GM13977 (cell line): ENCODE measurements around the gene BPIFA1.

ENCODE experiments used
- DNase-seq: peaks from one replicate; pipeline ENCODE4 v3.0.0; 2012; ENCODE audit warnings: low spot score
- in situ Hi-C: fragments of 300-500 bp; cut with MboI; formaldehyde crosslinking; loops from one replicate; pipeline ENCODE4 v1.12.0; 2022; ENCODE audit warnings: low sequenced_read_pairs, low pct_unique_long_range_greater_than_20kb, mixed read lengths, inconsistent platforms; ENCODE audit not compliant: unreplicated experiment
- TF ChIP-seq, protein P1 (sequence below): IDR thresholded peaks from 2 replicates; pipeline ENCODE4 v1.5.1; 2012; ENCODE audit warnings: mild to moderate bottlenecking, control low read depth; ENCODE audit not compliant: insufficient read depth; ENCODE audit errors: extremely low read depth, missing control alignments

The BPIFA1 gene

DNA sequence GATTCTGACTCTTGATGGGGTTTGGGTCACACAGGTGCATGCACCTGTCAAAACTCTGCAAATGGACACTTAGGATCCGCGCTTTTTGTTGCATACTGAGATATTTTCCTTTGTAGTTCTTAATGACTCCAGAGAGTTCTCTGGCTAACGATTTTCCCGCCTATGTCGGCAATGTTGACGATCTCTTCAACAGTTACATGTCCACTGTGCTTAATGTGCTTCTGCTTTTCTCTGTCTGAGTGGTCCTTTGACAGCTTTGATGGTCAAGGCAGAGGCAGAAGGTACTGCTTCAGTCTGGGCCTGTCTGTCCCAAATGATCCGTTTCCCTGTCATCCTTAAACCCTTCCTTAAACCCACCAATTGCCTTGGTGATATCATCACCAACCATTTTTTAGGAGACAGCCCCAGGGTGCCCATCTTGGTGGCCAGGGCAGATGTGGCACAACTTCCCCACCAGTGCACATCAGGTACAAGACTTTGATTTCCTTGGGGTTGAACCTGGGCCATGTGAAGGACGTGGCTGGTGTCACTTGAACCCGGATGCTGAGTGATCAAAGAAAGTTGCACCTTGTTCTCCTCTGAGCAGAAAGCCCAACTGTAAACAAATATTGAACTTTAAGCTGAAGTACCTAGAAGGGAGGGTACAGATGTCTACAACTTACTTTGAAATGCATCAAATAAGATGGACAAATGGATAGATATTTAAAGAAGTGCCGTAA is 36.5 kb downstream of the BPIFA1 start:
- DNase-seq, result no peak
- in situ Hi-C loops, result no loop called here
- TF ChIP-seq, protein P1, sequence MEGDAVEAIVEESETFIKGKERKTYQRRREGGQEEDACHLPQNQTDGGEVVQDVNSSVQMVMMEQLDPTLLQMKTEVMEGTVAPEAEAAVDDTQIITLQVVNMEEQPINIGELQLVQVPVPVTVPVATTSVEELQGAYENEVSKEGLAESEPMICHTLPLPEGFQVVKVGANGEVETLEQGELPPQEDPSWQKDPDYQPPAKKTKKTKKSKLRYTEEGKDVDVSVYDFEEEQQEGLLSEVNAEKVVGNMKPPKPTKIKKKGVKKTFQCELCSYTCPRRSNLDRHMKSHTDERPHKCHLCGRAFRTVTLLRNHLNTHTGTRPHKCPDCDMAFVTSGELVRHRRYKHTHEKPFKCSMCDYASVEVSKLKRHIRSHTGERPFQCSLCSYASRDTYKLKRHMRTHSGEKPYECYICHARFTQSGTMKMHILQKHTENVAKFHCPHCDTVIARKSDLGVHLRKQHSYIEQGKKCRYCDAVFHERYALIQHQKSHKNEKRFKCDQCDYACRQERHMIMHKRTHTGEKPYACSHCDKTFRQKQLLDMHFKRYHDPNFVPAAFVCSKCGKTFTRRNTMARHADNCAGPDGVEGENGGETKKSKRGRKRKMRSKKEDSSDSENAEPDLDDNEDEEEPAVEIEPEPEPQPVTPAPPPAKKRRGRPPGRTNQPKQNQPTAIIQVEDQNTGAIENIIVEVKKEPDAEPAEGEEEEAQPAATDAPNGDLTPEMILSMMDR, result no peak

DNA sequence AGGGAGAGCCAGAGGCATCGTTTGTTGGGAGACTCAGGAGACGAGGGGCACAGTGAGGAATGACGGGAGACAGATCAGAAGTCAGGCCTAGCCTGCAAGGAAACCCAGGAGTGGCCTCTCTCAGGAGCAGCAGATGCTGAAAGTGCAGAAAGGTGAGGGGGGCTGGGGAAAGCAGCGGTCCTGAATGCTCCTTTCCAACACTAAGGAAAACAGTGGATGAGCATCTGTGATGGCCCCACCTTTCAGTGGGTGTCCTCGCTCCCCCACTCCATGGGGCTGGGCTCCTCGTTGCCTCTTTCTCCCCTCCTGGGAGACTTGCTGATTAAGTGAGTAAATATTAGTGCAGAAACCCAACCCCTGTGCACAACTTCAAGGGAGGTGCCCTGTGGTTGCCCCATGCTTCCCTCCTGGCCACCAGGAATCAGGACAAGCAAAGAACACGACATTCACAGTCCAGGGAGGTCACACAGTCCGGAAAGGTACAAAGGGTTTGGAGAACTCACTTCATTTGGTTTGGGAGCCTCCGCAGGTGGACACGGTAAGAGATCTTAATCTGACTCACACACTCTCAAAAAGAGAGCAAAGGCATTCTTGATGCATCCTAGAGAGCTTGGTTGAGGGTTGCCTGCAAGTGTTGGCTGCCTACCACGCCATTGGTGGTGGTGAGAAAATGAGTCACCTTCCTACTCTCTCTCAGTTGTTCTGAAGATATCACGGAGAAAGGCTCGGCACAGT is 37.5 kb downstream of the BPIFA1 start:
- in situ Hi-C loops, result no loop called here
- peak; percentile 8 for DNase-seq
- TF ChIP-seq, protein P1, result no peak

DNA sequence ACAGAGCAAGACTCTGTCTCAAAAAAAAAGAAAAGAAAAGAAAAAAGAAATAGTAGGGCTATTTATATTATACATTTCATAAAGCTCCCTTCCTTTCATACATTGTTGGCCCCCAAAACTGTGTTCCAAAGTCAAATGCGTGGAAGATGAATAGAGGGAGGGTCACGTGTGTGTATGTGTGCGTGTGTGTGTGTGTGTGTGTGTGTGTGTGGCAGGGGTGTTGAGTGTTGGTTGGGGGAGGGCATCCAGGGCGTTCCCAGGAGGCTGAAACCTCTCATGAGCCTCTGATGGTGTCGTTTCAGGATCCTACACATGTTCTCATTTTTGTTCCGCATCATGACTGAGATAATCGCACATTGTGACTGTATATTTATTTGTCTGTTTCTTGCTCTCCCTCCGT is 39.4 kb downstream of the BPIFA1 start:
- in situ Hi-C loops, result no loop called here
- TF ChIP-seq, protein P1, result no peak
- no peak for DNase-seq

DNA sequence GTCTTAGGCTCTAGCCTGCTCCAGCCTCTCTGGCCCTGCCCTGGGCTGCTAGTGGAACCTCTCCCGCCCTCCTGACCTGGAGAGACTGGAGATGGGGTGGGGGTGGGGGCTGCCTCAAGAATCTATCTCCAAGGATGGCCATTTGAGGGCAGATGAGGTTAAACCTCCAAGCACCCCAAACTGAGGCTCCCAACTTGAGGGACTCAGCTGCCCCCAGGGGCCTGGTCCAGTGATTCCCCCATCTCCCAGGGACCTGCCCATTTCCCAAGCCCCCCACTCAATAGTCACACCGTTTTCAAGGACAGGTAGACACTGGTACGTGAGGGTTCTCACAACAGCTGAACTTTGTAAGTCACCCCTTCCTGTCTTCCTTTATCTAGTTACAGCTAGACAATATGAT is 40.1 kb downstream of the BPIFA1 start:
- DNase-seq, result no peak

DNA sequence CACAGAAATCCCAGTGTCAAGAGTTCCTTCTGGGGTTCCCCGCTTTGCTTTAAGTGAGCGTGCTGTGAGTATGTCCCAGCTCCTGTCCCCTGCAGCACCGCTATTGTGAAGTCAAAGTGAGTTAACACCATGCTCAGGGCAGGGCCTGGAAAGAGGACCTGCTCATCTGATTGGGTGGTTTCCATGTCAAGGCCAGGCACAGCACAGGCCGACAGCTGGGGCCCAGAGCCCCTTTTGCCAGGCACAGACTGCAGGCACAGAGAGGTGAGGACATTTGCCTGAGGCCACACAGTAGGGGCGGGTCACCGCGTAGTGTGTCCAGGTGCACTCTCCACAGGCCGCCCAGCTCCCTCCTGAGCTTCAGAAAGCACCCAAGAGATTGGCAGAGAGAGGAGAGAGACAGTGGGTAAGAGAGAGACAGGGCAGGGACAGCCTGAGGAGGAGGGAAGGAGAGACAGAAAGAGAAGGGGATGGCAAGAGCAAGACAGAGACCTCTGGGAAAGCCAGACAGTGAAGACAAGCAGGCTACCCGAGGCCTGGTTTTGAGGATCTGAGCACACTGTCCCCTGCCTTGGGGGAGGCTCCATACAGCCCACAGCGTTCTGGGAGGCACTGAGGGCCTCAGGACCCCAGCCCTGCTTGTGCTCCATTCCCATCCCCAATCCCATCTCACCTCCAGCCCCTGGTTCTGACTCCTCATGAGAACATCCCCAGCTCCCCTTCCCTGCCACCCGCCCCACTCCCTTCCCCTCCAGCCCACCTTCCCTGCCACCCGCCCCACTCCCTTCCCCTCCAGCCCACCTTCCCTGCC is 40.7 kb downstream of the BPIFA1 start:
- TF ChIP-seq, protein P1, result no peak
- peak; percentile 9 for DNase-seq
- in situ Hi-C loops, result no loop called here

More for the DNA sequence above, 40.1 kb downstream of the BPIFA1 start:
- TF ChIP-seq, protein P1, result no peak
- in situ Hi-C loops, result no loop called here
